Parathyroid adenoma (tissue), 2 donors: ENCODE measurements around the gene L3MBTL1.

Experiments used
- H2AFZ ChIP-seq: fragments of 300-600 bp; sonication (generic); one replicate; pipeline ENCODE4 v1.7.0; 2017; ENCODE audit warnings: antibody characterized with exemption, mild to moderate bottlenecking
- H3K27ac ChIP-seq: fragments of 300-600 bp; sonication (generic); one replicate; pipeline ENCODE4 v1.7.0; 2017
- H3K27me3 ChIP-seq: fragments of 300-600 bp; sonication (generic); one replicate; pipeline ENCODE4 v1.7.0; 2017; ENCODE audit warnings: low read length; ENCODE audit not compliant: control insufficient read depth, insufficient read depth
- H3K36me3 ChIP-seq: fragments of 300-600 bp; sonication (generic); one replicate; pipeline ENCODE4 v1.7.0; 2017; ENCODE audit warnings: low read length; ENCODE audit not compliant: control insufficient read depth, insufficient read depth
- H3K4me1 ChIP-seq: fragments of 300-600 bp; sonication (generic); one replicate; pipeline ENCODE4 v1.7.0; 2017; ENCODE audit warnings: control low read depth
- H3K4me2 ChIP-seq: fragments of 300-600 bp; sonication (generic); one replicate; pipeline ENCODE4 v1.7.0; 2017; ENCODE audit warnings: low read length
- H3K4me3 ChIP-seq: fragments of 300-600 bp; sonication (generic); one replicate; pipeline ENCODE4 v1.7.0; 2017; ENCODE audit warnings: low read depth, low read length
- H3K79me2 ChIP-seq: fragments of 300-600 bp; sonication (generic); one replicate; pipeline ENCODE4 v1.7.0; 2017; ENCODE audit warnings: control low read depth
- H3K9ac ChIP-seq: fragments of 300-600 bp; sonication (generic); one replicate; pipeline ENCODE4 v1.7.0; 2017; ENCODE audit warnings: mild to moderate bottlenecking
- H3K9me3 ChIP-seq: fragments of 300-600 bp; sonication (generic); one replicate; pipeline ENCODE4 v1.7.0; 2017; ENCODE audit warnings: low read length; ENCODE audit not compliant: control insufficient read depth
- CTCF ChIP-seq: fragments of 300-600 bp; sonication (generic); IDR thresholded peaks from one replicate; pipeline ENCODE4 v1.7.0; 2017; ENCODE audit warnings: antibody characterized with exemption, mild to moderate bottlenecking
- donor health status: primary hyperparathyroidism.

Gene L3MBTL1

DNA sequence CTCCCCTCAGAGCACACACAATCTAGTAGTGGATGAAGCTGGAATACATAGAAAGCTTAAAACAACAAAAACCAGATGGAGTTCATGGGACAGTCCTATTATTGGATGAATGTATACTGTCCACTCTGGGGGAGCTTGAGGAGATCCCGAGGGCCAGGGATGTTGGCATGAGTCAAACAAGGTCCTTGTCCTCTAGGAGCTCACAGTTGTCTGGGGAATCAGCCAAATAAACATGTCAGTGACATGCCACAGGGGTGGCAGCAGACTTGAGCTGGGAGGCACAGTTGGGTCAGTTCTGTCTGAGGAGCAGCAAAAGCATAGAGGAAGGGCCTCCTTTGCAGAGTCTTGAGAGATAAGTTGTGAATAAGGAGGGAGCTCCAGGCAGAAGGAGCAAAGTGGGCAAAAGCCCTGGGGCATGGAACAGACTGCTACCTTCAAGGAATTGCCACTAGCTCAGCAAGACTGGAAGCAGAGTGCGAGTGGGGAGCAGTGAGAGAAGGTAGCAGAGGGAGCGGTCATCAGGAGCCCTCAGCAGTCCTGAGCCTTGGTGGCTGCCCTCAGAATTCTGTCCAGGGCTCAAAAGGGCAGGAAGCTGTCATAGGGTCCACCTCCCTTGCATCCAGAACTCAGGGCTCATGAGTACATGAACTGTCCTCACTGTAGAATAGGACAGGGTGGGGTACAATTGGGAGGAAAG lies 22.1 kb downstream of the L3MBTL1 start:
- Histone ChIP-seq H3K9ac (no peak overlapping the region), H3K4me2 (no peak overlapping the region), H3K36me3 (no peaks in the 10 kb centered on the region), H3K9me3 (no peaks in the 10 kb centered on the region), H3K4me1 (no peaks in the 10 kb centered on the region), H3K79me2 (no peaks in the 10 kb centered on the region), H3K27ac (no peak overlapping the region), H2AFZ (no peak overlapping the region), H3K27me3 (no peaks in the 10 kb centered on the region), H3K4me3 (no peak overlapping the region)
- TF ChIP-seq CTCF = no peak

GRCh38 chr20:43530321-43531090 lies 23.0 kb downstream of the L3MBTL1 start:
- no peaks in the 10 kb centered on the region for H3K36me3 ChIP-seq
- H3K9ac ChIP-seq = no peak overlapping the region
- H3K4me1 ChIP-seq = no peaks in the 10 kb centered on the region
- no peaks in the 10 kb centered on the region for H3K79me2 ChIP-seq
- H3K4me2 ChIP-seq = no peak overlapping the region
- H3K27ac ChIP-seq = no peak overlapping the region
- H2AFZ ChIP-seq = no peak overlapping the region
- TF ChIP-seq CTCF = no peak
- H3K27me3 ChIP-seq = no peaks in the 10 kb centered on the region
- H3K9me3 ChIP-seq = no peaks in the 10 kb centered on the region
- H3K4me3 ChIP-seq = no peak overlapping the region

DNA sequence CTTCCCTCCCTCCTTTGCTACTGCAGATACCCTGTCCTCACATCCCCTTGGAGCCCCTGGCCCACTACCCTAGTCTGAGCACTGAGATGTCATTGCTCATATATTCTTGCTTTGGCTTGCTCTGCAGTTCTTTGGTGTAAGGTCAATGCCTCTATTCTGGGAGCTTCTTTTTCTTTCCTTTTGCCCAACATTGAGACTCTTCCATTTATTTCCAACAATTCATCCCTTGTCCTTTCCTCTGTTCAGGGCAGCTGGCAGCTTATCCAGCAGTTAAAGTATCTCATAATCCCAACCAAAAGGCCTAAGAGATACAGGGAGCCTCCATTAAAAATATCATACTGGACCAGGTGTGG lies 23.6 kb downstream of the L3MBTL1 start:
- H2AFZ ChIP-seq = no peak overlapping the region
- no peaks in the 10 kb centered on the region for H3K36me3 ChIP-seq
- H3K79me2 ChIP-seq = no peaks in the 10 kb centered on the region
- H3K9me3 ChIP-seq = no peaks in the 10 kb centered on the region
- H3K4me2 ChIP-seq = no peak overlapping the region
- no peak overlapping the region for H3K4me3 ChIP-seq
- TF ChIP-seq CTCF = no peak
- H3K27ac ChIP-seq = no peak overlapping the region
- H3K9ac ChIP-seq = no peak overlapping the region
- no peaks in the 10 kb centered on the region for H3K27me3 ChIP-seq
- no peaks in the 10 kb centered on the region for H3K4me1 ChIP-seq

DNA sequence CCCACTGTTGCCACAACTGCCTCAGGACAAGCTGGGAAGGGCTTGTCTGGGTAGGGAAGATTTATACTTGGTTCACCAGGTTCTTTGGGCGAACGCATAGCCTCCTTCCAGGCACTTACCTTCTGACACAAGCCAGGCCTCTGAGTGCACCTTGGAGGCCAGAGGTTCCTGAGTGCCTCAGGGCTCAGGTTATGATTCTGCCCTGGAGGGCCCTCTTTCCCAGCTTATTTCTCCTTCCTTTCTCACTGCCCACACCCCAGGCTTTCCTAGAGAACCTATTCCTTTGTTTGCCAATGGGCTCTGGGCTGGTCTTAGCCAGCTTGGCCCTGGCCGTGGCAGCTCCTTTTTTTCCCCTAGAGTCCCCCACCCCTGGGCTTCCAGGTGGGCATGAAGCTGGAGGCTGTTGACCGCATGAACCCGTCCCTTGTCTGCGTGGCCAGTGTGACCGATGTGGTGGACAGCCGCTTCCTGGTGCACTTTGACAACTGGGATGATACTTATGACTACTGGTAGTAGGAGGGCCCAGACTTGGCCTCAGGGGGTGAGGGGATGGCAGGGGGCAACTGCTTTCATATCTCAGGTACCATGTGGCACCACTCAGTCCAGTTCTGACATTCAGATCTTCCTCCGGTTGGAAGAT lies 25.0 kb downstream of the L3MBTL1 start:
- Histone ChIP-seq H3K27ac (no peak overlapping the region), H3K9me3 (no peaks in the 10 kb centered on the region), H3K4me3 (no peak overlapping the region), H3K4me2 (no peak overlapping the region), H3K4me1 (no peaks in the 10 kb centered on the region), H2AFZ (no peak overlapping the region), H3K79me2 (no peaks in the 10 kb centered on the region), H3K27me3 (no peaks in the 10 kb centered on the region), H3K9ac (no peak overlapping the region), H3K36me3 (no peaks in the 10 kb centered on the region)
- no peak for TF ChIP-seq CTCF
